Measurements from ENCODE around the gene CNTNAP4.

CNTNAP4 gene

GRCh38 chr16:76276745-76277438 lies at the start of gene CNTNAP4:
Gene CNTNAP4 (plus strand): TSS chr16:76277401. CDS start chr16:76277663, 262 bp downstream.
- no peak for DNase-seq (ENCODE audit: low read depth in 2 of 2)

GRCh38 chr16:76228546-76229146 lies 48.6 kb upstream of the CNTNAP4 start:
- no peak for DNase-seq (ENCODE audit: low read depth in 2 of 2)

GRCh38 chr16:76232704-76233103 lies 44.5 kb upstream of the CNTNAP4 start:
- DNase-seq (ENCODE audit: low read depth in 2 of 2), result no peak

GRCh38 chr16:76235025-76235424 lies 42.2 kb upstream of the CNTNAP4 start:
- no peak for DNase-seq (ENCODE audit: low read depth in 2 of 2)

DNA sequence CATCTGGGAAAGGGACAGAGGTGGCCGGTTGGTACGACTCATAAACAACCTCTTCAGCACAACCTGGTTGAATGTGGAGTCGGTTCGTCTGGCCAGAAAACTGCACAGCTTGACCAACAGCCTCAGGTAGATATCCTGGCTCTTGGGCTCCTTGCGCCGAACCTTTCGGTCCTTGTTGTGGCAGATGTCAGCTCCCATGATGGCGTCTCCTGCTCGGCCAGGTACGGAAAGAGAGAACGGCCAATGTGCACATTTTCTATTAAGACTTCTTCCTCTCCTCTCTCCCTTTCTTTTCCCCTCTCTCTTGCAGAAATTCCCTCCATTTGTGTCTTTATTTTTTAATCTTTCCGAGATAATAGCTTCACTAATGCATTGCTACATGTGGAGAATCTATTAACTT lies 41.8 kb upstream of the CNTNAP4 start:
- no peak for DNase-seq (ENCODE audit: low read depth in 2 of 2)

- no peak for DNase-seq (ENCODE audit: low read depth in 2 of 2)
Observed at GRCh38 chr16:76237471-76237870, 39.7 kb upstream of the CNTNAP4 start.

GRCh38 chr16:76241755-76242154 lies 35.4 kb upstream of the CNTNAP4 start:
- no peak for DNase-seq (ENCODE audit: low read depth in 2 of 2)

- DNase-seq (ENCODE audit: low read depth in 2 of 2), result no peak
Observed at GRCh38 chr16:76243620-76244019, 33.6 kb upstream of the CNTNAP4 start.

DNA sequence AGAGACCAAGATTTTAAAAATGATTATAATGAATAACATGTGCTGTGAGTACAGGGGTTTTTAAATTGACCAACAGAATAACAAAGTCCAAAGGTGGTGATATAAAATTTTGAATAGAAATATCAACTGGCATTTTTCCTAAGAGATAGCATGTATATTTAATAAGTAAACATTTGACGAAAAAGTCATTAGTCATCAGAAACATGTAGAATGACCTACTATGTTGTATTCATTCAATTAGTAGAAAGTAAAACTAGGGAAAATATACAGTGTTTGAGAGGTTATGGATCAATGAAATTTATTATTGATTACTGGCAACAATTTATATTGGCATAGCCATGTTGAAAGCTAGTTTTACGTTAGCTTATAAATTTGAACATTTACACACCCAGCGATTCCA lies 30.6 kb upstream of the CNTNAP4 start:
- no peak for DNase-seq (ENCODE audit: low read depth in 2 of 2)

GRCh38 chr16:76265434-76266045 lies 11.7 kb upstream of the CNTNAP4 start:
- DNase-seq (ENCODE audit: low read depth in 2 of 2), result no peak

DNA sequence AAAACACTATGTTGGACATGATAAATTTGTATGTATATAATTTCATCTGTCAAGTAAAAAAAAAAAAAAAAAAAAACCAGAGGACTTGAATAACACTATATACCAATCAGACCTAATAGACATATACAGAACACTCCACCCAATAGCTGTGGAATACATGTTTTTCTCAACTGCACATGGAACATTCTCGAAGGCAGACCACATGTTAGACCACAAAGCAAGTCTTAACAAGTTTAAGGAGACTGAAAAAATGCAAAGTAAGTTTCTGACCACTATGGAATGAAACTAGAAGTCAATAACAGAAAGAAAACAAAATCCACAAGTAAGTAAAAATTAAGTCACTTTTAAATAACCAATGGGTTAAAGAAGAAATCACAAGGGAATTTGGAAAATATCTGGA lies 8.4 kb upstream of the CNTNAP4 start:
- no peak for DNase-seq (ENCODE audit: low read depth in 2 of 2)

GRCh38 chr16:76277460-76278030 lies 344 bp downstream of the CNTNAP4 start:
- no peak for DNase-seq (ENCODE audit: low read depth in 2 of 2)

DNA sequence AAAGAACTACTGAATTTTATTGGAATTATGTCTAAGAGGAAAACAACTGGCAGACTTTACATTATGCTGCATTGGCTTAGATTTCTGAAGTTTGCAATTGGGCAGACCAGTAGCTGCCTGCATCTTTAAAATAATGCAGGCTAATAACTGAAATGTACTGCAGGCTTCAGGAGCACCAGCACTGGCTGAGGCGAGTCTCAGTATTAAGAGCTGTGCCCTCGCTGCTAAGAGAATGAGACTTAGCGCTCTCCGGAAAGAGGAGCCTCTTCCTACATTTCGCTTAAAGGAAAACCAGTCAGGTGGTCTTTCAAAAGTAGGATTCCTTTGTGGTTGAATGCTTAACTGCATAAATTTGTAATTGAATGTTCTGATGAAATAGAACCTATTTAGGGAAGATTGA lies 885 bp downstream of the CNTNAP4 start:
- no peak for DNase-seq (ENCODE audit: low read depth in 2 of 2)

DNA sequence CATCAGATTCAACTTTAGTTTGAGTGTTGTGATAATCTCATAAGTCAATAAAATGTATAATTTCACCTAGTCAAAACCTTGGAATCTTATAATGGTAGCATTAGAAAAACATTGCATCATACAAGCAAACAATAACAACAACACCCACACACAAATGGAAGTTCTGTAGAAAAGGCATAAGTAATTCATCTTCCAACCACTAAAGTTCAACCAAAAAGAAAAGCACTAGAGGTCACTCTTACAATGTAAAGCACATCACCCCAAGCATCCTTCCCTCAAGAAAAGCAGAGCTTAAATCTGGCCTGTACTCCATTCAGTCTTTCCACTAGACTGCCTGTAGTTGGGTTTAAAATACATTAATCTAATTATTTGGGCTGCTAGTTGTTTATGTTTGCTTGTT lies 1.8 kb downstream of the CNTNAP4 start:
- no peak for DNase-seq (ENCODE audit: low read depth in 2 of 2)

GRCh38 chr16:76280421-76281215 lies 3.4 kb downstream of the CNTNAP4 start:
- no peak for DNase-seq (ENCODE audit: low read depth in 2 of 2)

DNA sequence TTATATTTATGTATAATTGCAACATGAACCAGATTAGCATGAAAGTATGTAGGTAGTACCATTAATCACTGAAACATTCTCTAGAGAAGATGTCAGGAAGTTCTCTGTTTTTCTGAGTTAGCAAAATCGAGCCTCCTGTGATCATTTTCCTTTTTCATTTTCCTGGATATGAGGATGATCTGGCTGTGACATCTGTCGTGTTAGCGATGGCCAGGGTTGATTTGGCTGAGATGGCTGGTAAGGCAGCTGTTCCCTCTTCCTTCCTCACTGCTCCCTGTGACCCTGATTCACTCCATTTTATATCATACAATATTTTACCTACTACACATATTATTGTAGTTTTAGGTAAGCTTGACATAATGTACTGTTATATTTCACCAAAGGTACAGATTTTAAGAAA lies 10.3 kb downstream of the CNTNAP4 start:
- DNase-seq (ENCODE audit: low read depth in 2 of 2), result no peak

- no peak for DNase-seq (ENCODE audit: low read depth in 2 of 2)
Observed at GRCh38 chr16:76292218-76292617, 15.0 kb downstream of the CNTNAP4 start.

- no peak for DNase-seq (ENCODE audit: low read depth in 2 of 2)
Observed at GRCh38 chr16:76293980-76294379, 16.8 kb downstream of the CNTNAP4 start.

DNA sequence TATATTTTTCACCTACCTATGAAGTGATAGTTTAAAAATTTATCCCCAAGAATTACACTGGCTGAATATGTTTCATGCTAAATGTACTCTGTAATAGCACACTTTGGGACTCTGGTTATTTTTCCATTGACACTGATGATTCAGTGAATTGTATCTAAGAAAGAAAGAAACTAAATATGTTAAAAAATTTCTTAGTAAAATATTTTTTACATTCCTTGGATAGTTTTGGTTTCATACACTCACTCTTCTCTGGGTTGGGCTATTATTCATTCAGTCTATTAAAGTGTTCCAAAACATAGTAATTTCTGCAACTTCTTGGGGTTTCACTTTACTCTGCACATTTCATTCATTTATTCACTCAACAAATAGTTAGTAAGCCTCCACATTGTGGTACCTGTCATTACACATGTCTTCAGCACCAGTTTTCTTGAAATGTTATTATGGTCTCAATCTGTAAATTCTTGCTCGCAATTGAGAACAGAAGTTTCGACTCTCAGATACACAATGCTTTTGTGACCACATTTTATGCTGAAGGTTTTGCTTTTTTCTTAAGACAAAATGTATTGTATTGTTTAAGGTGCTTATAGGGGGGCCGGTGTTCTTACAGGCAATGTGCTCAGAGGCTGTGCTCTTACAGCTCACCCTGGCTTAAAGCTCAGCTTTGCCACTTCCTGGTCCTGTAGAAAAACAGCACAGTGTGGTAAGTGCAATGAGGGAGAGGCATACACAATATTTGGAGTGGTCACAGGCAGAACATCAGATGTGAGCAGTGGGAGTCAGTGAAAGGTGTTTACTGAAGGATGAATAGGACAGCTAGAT lies 17.4 kb downstream of the CNTNAP4 start:
- DNase-seq (ENCODE audit: low read depth in 2 of 2), result no peak

DNA sequence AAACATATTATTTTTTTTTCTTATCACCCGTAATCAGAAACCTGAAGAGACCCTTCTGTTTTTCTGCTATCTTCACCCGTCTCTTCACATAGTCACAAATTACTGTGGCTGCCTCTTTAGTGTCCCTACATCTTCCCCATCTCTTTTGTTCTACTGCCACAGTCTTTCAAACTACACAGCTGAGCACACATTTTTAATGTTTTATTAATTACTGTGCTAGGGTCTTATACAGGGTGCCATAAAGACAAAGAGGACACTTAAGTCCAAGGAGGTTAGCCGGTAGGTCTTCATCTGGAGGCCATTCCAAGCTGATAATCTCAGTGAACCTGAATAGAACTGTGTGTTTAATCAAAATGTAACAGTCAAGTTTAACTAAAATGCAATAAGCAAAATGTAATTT lies 20.7 kb downstream of the CNTNAP4 start:
- DNase-seq (ENCODE audit: low read depth in 2 of 2), result no peak

GRCh38 chr16:76303637-76304314 lies 26.6 kb downstream of the CNTNAP4 start:
- no peak for DNase-seq (ENCODE audit: low read depth in 2 of 2)

All from stimulated activated CD8-positive, alpha-beta memory T cell treated with anti-CD3 and anti-CD28 coated beads, Interleukin-7, amount 100 ng/mL, for 1 hour (primary cell).